Rectal smooth muscle tissue (tissue), 1 donor: ENCODE data around the gene GPRIN3.
"Not testable (repeated sequence)": the region's sequence is repeated elsewhere in the genome, so short reads cannot be mapped to it uniquely, and the experiment has no call there.

ENCODE experiments used
- H3K27ac ChIP-seq: one replicate; pipeline ENCODE4 v1.7.0; 2013; ENCODE audit warnings: low read depth, low read length, inconsistent platforms
- H3K27me3 ChIP-seq: one replicate; pipeline ENCODE4 v1.7.0; 2013; ENCODE audit warnings: low read length; ENCODE audit not compliant: control insufficient read depth, insufficient read depth
- H3K36me3 ChIP-seq: one replicate; pipeline ENCODE4 v1.7.0; 2013; ENCODE audit warnings: low read length; ENCODE audit not compliant: control insufficient read depth, insufficient read depth
- H3K4me1 ChIP-seq: one replicate; pipeline ENCODE4 v1.7.0; 2013; ENCODE audit warnings: low read length; ENCODE audit not compliant: control insufficient read depth, insufficient read depth
- H3K4me3 ChIP-seq: one replicate; pipeline ENCODE4 v1.7.0; 2013; ENCODE audit warnings: low read length
- H3K9ac ChIP-seq: one replicate; pipeline ENCODE4 v1.7.0; 2013; ENCODE audit warnings: low read length

GPRIN3 gene

GRCh38 chr4:89334311-89334710, 26.7 kb upstream of the GPRIN3 start:
- Histone ChIP-seq H3K4me1 (no peaks in the 10 kb centered on the region), H3K27ac (no peak overlapping the region), H3K27me3 (no peaks in the 10 kb centered on the region), H3K9ac (no peak overlapping the region), H3K4me3 (no peak overlapping the region), H3K36me3 (no peaks in the 10 kb centered on the region)

GRCh38 chr4:89331686-89332544, 24.3 kb upstream of the GPRIN3 start:
- no peak overlapping the region for H3K27ac ChIP-seq

DNA sequence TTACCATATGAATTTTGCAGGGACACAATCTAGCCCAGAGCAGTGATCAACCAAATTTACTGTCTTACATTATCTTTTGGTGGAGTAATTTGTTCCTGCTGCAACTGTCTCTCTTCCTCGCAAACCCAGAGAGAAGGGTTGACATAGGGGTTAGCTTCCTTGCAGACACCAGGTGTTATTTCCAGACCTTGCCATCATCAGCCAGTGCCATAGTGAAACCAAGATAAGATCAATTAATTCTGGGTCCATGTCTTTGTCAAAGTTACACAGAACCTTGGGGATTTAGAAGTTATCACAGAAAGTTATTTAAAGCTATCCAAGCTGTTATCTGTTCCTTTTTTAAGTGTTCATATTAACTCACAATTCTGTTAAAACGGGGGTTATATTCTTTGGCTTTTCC, 23.6 kb upstream of the GPRIN3 start:
- Histone ChIP-seq H3K4me3 (no peak overlapping the region), H3K27ac (no peak overlapping the region), H3K27me3 (no peaks in the 10 kb centered on the region), H3K9ac (no peak overlapping the region), H3K36me3 (no peaks in the 10 kb centered on the region), H3K4me1 (no peaks in the 10 kb centered on the region)

More at GRCh38 chr4:89331686-89332544, 24.3 kb upstream of the GPRIN3 start:
- Histone ChIP-seq H3K4me1 (no peaks in the 10 kb centered on the region), H3K4me3 (no peak overlapping the region), H3K27me3 (no peaks in the 10 kb centered on the region), H3K36me3 (no peaks in the 10 kb centered on the region), H3K9ac (no peak overlapping the region)

- Histone ChIP-seq H3K9ac (no peak overlapping the region), H3K4me1 (no peaks in the 10 kb centered on the region), H3K36me3 (no peaks in the 10 kb centered on the region), H3K4me3 (no peak overlapping the region), H3K27ac (no peak overlapping the region), H3K27me3 (no peaks in the 10 kb centered on the region)
Measured at GRCh38 chr4:89329280-89329679, 21.7 kb upstream of the GPRIN3 start.

DNA sequence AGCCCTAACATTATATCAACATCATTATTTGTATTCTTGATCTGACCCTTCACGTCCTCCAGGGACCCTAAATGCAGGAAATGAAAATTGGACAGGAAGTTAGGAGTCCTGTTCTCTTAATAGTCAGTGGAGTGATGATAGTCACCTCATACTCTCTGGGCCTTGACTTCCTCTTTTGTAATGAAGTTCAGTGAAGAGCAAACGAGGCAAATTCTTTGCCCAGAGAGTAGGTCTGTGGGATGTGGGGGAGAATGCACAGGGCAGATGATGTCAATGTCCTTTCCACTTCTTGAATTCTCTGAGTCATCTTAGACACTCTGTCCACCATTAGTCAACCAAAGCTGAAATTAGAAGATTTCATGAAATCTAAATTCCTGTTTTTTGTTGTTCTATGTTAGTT, 17.1 kb upstream of the GPRIN3 start:
- Histone ChIP-seq H3K4me1 (no peaks in the 10 kb centered on the region), H3K27ac (no peak overlapping the region), H3K4me3 (no peak overlapping the region), H3K36me3 (no peaks in the 10 kb centered on the region), H3K27me3 (no peaks in the 10 kb centered on the region), H3K9ac (no peak overlapping the region)

DNA sequence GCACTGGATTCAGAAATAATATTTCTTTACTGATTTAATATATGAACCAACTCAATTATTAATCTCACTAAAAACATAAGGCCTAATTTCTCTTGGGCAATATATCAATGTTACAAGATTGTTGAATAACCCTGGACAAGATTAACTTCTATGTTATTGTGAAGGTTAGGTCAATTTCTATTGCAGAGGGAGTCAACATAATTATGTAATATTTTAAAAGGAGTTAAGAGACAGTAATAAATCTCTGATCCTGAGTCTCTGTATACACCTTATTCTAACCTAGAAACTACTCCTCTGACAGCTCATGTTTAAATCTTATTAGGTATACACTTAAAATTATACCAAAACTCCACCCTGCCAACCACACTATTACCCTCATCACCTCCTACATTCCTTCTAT, 15.1 kb upstream of the GPRIN3 start:
- Histone ChIP-seq H3K4me3 (no peak overlapping the region), H3K27me3 (no peaks in the 10 kb centered on the region), H3K27ac (no peak overlapping the region), H3K4me1 (no peaks in the 10 kb centered on the region), H3K9ac (no peak overlapping the region), H3K36me3 (no peaks in the 10 kb centered on the region)

DNA sequence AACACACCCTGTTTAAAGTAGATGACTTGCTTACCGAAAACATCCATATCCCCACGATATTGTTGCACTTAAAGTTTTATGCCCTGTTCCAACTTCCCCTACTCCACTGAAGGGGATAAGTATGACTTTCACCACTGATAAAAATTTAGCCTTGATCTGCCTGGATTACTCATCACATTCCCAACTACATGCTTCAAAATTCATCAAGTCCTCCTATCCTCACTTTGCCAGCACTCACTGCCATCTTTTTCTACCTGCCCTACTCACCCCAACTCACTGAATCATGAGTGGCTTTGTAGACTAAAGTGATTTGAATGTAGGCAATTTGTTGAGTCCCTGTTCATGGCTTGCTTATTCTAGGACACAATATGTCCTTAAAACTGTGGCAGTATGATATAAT, 12.2 kb upstream of the GPRIN3 start:
- H3K27me3 ChIP-seq, result no peaks in the 10 kb centered on the region
- no peak overlapping the region for H3K4me3 ChIP-seq
- no peaks in the 10 kb centered on the region for H3K36me3 ChIP-seq
- no peak overlapping the region for H3K27ac ChIP-seq
- peaks cover 2% of the 10 kb centered on the region for H3K4me1 ChIP-seq
- H3K9ac ChIP-seq, result no peak overlapping the region

DNA sequence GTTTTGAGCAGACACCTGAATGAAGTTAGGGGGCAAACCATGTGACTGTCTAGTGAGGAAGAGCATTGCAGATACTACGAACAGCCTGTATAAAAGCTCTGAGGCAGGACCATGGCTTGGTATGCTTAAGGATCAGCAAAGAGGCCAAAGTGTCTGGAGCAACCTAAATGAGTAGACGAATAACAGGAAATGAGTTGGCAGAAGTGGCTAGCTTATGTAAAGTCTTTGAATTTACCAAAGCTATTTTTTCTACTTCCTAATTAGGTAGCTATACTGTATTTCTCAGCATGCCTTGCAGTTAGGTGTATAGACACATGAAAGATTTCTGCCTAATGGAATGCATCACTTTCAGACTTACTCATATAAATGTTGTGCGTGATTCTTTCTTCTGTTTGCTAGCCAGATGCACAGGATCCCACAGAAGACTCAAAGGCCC, 9.3 kb upstream of the GPRIN3 start:
- Histone ChIP-seq H3K27me3 (no peaks in the 10 kb centered on the region), H3K4me3 (no peak overlapping the region), H3K27ac (no peak overlapping the region), H3K9ac (no peak overlapping the region), H3K4me1 (peaks cover 2% of the 10 kb centered on the region), H3K36me3 (no peaks in the 10 kb centered on the region)

- H3K27ac ChIP-seq, result no peak overlapping the region
- H3K4me1 ChIP-seq, result peaks cover 2% of the 10 kb centered on the region
- no peak overlapping the region for H3K9ac ChIP-seq
- no peak overlapping the region for H3K4me3 ChIP-seq
- no peaks in the 10 kb centered on the region for H3K27me3 ChIP-seq
- no peaks in the 10 kb centered on the region for H3K36me3 ChIP-seq
Measured at GRCh38 chr4:89316211-89316610, 8.6 kb upstream of the GPRIN3 start.

DNA sequence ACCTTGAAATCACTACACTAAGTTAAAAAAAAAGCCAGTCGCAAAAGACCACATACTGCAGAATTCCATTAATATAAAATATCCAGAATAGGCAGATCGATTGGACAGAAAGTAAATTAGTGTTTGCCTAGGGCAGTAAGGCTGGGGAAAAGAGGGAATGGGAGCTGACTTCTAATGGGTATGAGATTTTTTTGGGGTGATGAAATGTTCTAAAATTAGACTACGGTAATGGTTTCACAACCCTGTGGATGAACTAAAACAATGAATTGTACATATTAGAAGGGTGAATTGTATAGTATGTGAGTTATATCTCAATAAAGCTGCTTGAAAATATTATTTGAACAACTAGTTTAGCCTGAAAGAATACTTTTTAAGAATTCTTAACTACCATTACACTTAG, 6.7 kb upstream of the GPRIN3 start:
- H3K4me1 ChIP-seq, result peaks cover 2% of the 10 kb centered on the region
- H3K4me3 ChIP-seq, result no peak overlapping the region
- H3K9ac ChIP-seq, result no peak overlapping the region
- H3K36me3 ChIP-seq, result no peaks in the 10 kb centered on the region
- H3K27ac ChIP-seq, result no peak overlapping the region
- no peaks in the 10 kb centered on the region for H3K27me3 ChIP-seq

DNA sequence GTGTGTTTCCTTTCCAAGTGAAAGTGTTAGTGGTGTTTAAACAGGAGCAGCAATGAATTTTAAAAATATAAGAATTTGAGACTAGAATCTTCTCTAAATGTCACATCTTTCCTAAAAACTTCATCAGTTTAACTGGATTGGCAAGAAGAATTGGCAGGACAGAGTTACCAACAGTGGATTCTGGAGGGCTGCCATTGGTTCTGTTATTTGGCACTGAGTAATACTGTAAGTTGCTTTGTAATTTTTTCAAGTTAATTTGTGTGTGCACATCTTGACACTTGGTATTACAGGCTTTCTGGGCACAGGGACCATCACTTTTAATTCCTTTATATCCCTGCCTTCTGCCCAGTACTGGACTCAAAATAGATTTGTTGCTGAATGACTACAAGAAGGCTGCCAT, 4.5 kb upstream of the GPRIN3 start:
- Histone ChIP-seq H3K27ac (no peak overlapping the region), H3K27me3 (no peaks in the 10 kb centered on the region), H3K36me3 (no peaks in the 10 kb centered on the region), H3K9ac (no peak overlapping the region), H3K4me3 (no peak overlapping the region), H3K4me1 (peaks cover 2% of the 10 kb centered on the region)

- Histone ChIP-seq H3K27me3 (no peaks in the 10 kb centered on the region), H3K36me3 (no peaks in the 10 kb centered on the region), H3K4me1 (no peaks in the 10 kb centered on the region), H3K4me3 (no peak overlapping the region), H3K9ac (no peak overlapping the region), H3K27ac (no peak overlapping the region)
Measured at GRCh38 chr4:89311433-89311832, 3.8 kb upstream of the GPRIN3 start.

- not testable (repeated sequence) for H3K36me3 ChIP-seq, H3K4me3 ChIP-seq, H3K27ac ChIP-seq, H3K27me3 ChIP-seq, H3K4me1 ChIP-seq, H3K9ac ChIP-seq
Measured at GRCh38 chr4:89309154-89309553, 1.6 kb upstream of the GPRIN3 start.
